DMS 273 (cell line): ENCODE measurements around the gene ANKRD53.

Experiments
- DNase-seq: peaks from one replicate; lab custom pipeline; 2025; ENCODE audit not compliant: unreplicated experiment; lab: John Stamatoyannopoulos, UW

The ANKRD53 gene, protein sequence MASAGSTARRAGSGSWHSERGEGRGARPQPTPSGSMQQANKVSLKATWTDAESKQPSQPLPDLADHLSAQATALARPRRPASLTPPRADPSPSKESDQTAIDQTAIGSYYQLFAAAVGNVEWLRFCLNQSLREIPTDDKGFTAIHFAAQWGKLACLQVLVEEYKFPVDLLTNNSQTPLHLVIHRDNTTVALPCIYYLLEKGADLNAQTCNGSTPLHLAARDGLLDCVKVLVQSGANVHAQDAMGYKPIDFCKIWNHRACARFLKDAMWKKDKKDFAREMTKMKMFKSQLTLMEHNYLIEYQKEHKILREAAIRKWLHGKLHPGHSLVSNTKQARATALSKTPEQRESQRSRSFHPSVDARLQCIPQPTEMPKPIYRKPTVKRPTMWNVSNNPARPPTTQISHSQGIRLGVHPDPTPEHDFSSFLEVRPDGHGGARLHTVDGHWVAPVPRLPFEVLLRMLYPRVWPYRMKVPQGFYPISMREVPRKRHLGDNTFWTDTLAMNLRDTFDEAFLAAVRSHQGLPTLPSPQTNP

GRCh38 chr2:70978341-70979179 lies at the start of gene ANKRD53:
Gene ANKRD53 (plus strand): TSS chr2:70978630. CDS start chr2:70978646, 16 bp downstream.
- DNase-seq, result peak; percentile 58

GRCh38 chr2:70930371-70931329 lies 47.8 kb upstream of the ANKRD53 start:
- no peak for DNase-seq

DNA sequence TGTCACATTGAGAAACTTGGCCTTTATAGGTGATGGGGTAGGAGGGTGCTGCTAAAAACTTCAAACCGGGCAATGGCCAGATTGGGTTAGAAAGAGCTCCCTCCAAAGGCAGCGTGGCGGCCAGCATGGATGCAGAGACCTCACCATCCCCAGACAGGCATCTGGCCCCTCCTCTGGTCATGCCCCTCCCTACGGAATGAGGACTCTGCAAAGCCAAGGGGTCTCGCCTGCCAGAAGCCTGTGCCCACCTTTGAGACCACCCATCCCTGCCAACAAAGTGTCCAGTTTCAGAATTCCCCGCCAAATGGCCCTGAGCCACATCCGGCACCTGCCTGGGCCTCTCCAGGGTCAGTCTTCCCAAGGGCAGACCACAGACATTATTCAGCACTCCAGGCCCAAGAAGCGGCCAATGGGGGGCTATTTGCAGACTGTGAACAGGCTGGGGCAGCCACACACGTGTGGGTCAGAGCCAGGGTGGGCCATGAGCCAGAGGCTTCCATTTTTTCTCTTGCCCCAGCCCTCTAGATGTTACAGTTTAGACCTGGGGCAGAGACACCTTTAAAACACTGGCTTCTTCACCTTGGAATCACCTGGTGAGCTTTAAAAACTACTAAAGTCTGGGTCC lies 46.9 kb upstream of the ANKRD53 start:
- DNase-seq, result no peak

DNA sequence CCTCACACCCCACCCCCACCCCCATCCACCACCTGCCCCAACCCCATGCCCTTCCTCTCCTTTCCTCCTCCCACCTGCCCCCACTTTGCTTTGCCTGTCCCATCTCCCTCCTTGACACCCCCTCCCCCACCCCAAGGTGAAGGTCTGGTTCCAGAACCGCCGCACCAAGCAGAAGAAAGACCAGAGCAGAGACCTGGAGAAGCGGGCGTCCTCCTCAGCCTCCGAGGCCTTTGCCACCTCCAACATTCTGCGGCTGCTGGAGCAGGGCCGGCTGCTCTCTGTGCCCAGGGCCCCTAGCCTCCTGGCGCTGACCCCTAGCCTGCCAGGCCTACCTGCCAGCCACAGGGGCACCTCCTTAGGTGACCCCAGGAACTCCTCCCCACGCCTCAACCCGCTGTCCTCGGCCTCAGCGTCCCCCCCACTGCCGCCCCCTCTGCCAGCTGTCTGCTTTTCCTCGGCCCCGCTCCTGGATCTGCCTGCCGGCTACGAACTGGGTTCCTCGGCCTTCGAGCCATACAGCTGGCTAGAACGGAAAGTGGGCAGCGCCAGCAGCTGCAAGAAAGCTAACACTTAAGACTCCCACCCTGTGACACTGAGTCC lies 45.7 kb upstream of the ANKRD53 start:
- DNase-seq, result no peak

- DNase-seq, result no peak
Measured at GRCh38 chr2:70934981-70935380, 43.4 kb upstream of the ANKRD53 start.

GRCh38 chr2:70935468-70936164 lies 42.8 kb upstream of the ANKRD53 start, which contains the start of gene ATP6V1B1:
Gene ATP6V1B1 (plus strand): TSS chr2:70935900. CDS start chr2:70935955, 55 bp downstream.
- DNase-seq, result peak; percentile 72

- DNase-seq, result no peak
Measured at GRCh38 chr2:70936165-70936978, 42.1 kb upstream of the ANKRD53 start.

DNA sequence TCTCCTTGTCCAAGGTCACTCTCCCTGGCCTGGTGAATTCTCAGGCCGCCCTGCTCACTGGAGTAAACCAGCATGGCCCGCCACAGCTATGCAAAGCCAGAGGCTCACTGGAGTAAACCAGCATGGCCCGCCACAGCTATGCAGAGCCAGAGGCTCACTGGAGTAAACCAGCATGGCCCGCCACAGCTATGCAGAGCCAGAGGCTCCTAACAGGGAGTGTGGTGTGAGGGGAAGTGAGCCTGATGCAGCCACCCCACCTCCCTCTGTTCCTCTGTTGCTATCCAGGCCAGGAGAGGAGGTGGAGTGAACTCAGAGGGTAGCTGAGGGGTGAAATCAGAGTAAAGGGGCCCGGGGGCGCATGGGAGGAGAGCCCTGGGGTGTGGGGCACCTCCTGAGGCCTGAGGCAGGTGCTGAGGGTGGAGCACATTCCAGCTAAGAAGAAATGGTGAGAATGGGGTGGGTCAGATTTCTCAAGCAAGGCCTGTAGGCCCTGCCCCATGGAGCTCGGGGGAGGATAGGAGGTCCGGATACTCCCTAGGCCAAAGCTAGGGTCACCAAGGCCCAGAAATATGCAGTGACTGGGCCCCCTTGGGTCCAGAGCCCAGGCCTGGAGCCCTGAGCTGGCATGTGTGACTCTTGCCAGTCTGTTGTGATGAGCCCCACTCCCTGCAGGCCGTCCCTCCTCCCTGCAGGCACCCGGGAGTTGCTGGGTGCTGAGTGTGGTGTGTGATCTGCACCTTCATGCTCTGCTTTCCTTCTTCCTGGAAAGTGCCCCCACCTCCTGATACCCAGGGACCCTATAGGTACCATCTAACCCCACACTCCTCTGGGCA lies 41.2 kb upstream of the ANKRD53 start:
- DNase-seq, result no peak

GRCh38 chr2:70937866-70938585 lies 40.4 kb upstream of the ANKRD53 start:
- no peak for DNase-seq

DNA sequence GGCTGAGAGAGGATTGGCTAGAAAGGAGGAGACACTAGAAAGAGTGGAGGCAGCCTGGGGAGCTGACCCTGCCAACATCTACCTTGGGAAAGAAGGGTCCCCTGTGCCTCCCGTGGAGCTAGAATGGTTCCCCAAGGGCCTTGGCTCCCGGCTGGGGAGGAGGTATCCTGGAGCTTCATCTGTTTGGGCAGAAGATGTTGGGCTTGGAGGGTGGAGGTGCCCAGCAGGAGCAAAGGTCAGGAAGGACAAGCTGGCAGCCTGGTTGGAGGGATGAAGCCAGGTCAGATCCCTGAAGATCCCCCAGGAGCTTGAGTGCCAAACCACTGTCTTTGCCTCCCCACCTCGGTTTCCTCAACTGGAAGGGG lies 39.9 kb upstream of the ANKRD53 start:
- no peak for DNase-seq

GRCh38 chr2:70939001-70939838 lies 39.2 kb upstream of the ANKRD53 start:
- no peak for DNase-seq

- no peak for DNase-seq
Measured at GRCh38 chr2:70939839-70940580, 38.4 kb upstream of the ANKRD53 start.

- DNase-seq, result no peak
Measured at GRCh38 chr2:70941186-70941585, 37.2 kb upstream of the ANKRD53 start.

DNA sequence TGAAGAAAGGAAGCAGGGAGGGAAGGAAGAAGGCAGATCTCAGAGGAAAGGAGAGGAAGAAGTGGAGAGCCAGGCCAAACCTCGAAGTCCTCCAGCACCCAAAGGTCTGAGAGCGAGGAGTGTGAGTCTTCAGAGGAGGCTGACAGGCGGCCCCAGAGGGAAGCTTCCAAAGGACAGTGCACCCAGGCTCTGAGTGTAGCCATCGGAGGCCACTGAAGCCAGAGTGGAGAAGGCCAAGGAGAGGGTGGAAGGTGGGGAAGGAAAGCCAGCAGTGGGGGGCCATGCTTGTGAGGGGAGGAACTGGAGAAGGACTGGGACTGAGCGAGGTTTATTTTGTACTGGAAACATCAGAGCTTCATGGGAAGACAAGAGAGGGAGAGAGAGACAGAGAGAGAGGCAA lies 36.7 kb upstream of the ANKRD53 start:
- no peak for DNase-seq
